Stimulated activated naive CD8-positive, alpha-beta T cell treated with anti-CD3 and anti-CD28 coated beads, Interleukin-15, amount 100 ng/mL, for 72 hours (primary cell): Measurements from ENCODE around the gene RBM38.

ENCODE experiments used
- ATAC-seq: fragments of 150-1000 bp; cut with Tn5 transposase; 2 replicates; pipeline ENCODE4 v1.10.0; 2021; ENCODE audit warnings: mild to moderate bottlenecking, moderate library complexity
- DNase-seq, 2 donors: peaks; one replicate each; pipeline ENCODE4 v3.0.0; 2021 to 2022
- H3K27ac Mint-ChIP-seq, 2 donors: one replicate each; pipeline ENCODE4 v1.8.0; 2022; ENCODE audit warnings: mild to moderate bottlenecking in 2 of 2, mixed read lengths in 2 of 2, moderate library complexity in 2 of 2
- H3K27me3 Mint-ChIP-seq: one replicate; pipeline ENCODE4 v1.8.0; 2022; ENCODE audit warnings: mixed read lengths
- H3K4me1 Mint-ChIP-seq: one replicate; pipeline ENCODE4 v1.8.0; 2022; ENCODE audit warnings: mild to moderate bottlenecking, mixed read lengths
- H3K4me3 Mint-ChIP-seq, 2 donors: one replicate each; pipeline ENCODE4 v1.8.0; 2022; ENCODE audit warnings: mild to moderate bottlenecking in 2 of 2, mixed read lengths in 2 of 2, moderate library complexity in 1 of 2
- H3K9me3 Mint-ChIP-seq, 2 donors: one replicate each; pipeline ENCODE4 v1.8.0; 2022; ENCODE audit warnings: mixed read lengths in 2 of 2

Gene RBM38

DNA sequence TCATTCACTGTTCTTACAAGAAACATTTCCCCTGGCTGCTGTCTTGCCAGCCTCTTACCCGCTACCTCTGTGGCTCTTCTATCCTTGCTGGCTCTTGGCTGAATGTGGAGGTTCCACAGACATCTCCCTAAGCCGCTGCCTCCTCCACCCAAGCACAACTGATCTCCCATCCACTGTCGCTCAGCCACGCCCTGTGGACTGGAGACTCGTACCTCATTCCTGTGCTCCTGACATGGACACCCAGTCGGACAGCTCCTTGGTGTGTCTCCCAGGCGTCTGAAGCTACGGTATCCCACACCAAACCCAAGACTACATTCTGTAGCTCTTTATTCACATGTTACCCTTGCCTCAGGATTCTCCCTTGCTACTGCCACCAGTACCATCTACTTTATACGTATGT lies 20.9 kb upstream of the RBM38 start:
- no peak overlapping the region for H3K4me3 Mint-ChIP-seq
- no peak for ATAC-seq
- H3K27me3 Mint-ChIP-seq: no peaks in the 10 kb centered on the region
- no peaks in the 10 kb centered on the region for H3K9me3 Mint-ChIP-seq
- H3K4me1 Mint-ChIP-seq: peaks cover 26% of the 10 kb centered on the region
- no peak overlapping the region for H3K27ac Mint-ChIP-seq
- no peak for DNase-seq

DNA sequence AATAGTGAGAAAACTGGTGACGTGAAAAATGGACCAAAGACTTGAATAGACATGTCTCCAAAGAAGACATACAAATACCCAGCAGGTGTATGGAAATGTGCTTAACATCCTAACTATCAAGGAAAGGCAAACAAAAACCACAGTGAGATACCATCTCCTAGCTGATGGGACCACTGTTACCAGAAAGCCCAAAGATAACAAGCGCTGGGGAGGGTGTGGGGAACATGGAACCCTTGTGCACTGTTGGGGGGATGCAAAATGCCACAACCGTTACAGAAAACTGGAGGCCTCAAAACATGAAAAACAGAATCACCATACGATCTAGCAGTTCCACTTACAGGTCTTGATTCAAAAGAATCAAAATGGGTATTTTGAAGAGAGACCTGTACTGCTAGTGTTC lies 19.8 kb upstream of the RBM38 start:
- Mint-ChIP-seq H3K27ac (peak overlapping the region in 1 of 2 donors; percentile 85), H3K4me3 (no peak overlapping the region), H3K27me3 (no peaks in the 10 kb centered on the region), H3K9me3 (no peaks in the 10 kb centered on the region), H3K4me1 (peaks cover 35% of the 10 kb centered on the region)
- ATAC-seq (no peak), DNase-seq (no peak)

DNA sequence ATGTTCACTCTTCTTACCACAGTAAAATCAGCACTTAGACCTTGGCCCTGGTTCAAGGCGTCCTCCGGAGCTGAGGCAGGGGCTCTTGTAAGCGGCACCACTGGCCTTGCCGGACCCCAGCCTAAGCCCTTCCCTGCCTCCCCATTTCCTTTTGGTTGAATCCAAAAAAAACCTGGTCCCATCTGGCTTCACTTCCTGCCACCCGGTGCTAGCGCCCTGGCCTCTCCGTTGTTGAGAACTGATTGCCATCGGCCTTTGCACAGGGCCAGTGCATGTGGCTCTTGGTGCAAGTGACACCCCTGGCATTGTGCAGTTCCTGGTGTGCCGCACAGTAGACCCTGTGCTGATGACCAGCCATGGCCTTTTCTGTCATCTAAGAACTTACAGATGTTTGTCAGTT lies 19.0 kb upstream of the RBM38 start:
- no peak for ATAC-seq
- Mint-ChIP-seq H3K9me3 (no peaks in the 10 kb centered on the region), H3K4me1 (peaks cover 36% of the 10 kb centered on the region), H3K4me3 (no peak overlapping the region), H3K27me3 (no peaks in the 10 kb centered on the region), H3K27ac (no peak overlapping the region)
- DNase-seq: no peak

DNA sequence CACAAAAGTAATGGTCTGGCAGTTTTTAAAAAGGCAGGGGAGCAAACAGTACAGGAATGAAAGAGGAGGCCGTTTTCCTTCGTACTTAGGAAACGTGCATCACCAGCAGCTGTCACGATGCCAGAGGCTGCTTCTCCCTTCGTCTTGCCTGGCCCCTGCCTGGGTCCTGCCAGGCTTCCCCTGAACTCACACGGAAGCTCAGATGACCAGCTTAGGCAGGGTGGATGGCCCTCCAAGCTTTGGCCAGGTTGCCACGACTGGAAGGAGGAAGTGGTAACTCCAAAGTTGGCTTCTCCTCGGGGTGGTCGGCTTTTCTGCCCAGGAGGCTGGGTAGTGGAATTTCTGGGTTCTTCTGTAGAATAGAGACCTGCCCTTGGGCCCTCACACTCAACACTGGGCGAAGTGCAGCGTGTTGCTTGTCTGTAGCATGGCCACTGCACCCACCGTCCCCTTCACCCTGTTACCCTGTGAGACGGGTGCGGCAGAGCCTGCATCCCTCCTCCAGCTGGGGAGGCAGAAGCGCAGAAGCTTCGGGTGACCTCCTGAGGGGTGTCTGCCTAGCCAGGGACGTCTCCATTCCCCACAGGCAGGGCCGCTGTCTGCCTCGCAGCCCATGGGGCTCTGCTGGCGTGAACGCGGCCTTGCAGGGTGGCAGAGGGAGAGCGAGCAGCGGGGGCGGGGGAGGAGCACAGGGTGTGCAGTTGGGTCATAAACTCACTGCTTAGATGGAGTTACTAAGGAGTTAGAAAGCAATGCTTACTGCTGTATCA lies 18.4 kb upstream of the RBM38 start:
- Mint-ChIP-seq H3K4me1 (peaks cover 42% of the 10 kb centered on the region), H3K27me3 (no peaks in the 10 kb centered on the region), H3K27ac (no peak overlapping the region), H3K4me3 (no peak overlapping the region), H3K9me3 (no peaks in the 10 kb centered on the region)
- DNase-seq: no peak
- no peak for ATAC-seq

DNA sequence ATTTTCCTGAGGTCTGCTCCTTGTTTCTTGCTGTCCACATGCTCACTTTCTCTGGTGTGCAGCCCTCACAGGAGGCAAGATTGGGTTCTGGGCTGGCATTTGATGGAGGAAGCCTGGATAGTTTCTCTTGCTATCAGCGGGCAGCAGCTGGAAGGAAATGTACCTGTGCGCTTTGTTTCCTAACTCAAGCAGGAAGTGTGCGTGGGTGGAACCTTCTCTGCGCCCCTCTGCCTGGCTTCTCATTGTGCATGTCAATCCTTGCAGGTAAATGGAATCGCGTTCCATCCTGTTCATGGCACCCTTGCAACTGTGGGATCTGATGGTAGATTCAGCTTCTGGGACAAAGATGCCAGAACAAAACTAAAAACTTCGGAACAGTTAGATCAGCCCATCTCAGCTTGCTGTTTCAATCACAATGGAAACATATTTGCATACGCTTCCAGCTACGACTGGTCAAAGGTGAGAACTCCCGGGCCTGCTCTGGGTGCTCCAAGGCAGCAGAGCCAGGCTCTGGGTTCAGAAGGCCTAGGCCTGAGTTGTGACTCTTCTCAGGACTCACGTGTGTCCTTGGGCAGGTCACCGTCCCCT lies 16.8 kb upstream of the RBM38 start:
- Mint-ChIP-seq H3K9me3 (no peaks in the 10 kb centered on the region), H3K27ac (peak overlapping the region in 1 of 2 donors; percentile 67), H3K4me1 (peaks cover 42% of the 10 kb centered on the region), H3K4me3 (no peak overlapping the region), H3K27me3 (no peaks in the 10 kb centered on the region)
- DNase-seq: no peak
- ATAC-seq: no peak

DNA sequence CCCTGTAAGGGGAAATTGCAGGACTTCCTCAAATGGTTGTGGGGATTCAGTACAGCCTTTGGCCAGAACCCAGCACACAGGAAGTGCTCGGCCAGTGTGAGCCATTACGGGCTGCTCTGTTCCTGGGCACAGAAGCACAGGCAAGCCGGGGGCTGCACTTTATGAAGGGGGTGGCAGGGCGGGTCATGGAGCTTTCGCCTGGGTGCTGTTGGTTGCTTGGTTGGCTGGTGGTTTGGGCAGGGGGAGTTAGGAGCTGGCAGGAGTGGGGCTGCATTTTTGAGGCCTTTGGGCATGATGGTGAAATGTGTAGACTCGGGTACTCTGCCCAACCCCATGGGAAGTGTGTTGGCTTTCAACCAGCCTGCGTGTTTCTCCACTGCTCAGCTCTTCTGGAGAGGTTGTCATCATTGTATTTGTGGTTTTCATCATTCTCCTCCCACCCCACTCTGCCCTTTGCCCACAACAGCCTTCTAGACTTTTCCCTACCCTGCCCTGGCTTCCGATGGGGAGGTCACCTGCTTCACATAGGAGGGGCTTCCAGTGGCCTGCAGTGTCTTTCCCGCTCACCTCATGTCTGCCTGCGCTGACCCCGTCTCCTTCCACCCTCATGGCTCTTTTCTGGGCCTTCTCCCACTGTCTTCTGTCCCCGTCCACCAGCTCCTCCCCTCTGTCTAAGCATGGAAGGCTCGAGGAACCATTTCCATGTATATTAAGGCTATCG lies 16.1 kb upstream of the RBM38 start:
- no peak for ATAC-seq
- H3K27ac Mint-ChIP-seq: peak overlapping the region in 1 of 2 donors; percentile 72
- no peak for DNase-seq
- H3K4me1 Mint-ChIP-seq: peaks cover 42% of the 10 kb centered on the region
- no peaks in the 10 kb centered on the region for H3K9me3 Mint-ChIP-seq
- H3K4me3 Mint-ChIP-seq: no peak overlapping the region
- no peaks in the 10 kb centered on the region for H3K27me3 Mint-ChIP-seq

DNA sequence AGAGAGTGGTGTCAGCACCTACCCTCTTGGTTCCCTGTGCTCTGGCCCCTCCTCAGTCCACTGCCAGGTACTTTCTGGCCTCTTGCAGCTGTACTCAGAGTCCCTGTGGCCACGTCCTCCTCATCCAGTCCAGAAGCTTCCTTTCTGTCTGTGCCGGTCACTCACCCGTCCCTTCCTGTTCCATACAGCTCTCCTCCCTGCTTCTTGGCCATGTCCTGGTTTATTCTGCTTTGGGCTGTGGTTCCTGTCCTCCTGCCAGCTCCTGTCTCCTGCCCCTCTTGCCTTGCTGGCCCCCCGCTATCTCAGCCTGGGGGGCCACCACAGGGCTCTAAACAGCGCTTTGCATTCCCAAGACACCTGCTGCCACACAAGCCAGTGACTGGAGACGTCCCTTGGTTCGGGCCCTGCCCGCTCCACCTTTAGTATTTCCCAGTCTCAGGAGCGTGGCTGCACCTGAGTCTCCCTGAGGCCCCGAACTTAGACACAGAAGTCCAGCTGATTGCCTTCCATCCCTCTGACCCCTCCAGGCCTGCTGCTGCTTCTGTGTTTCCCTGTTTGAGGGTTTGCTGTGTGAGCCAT lies 15.5 kb upstream of the RBM38 start:
- H3K4me3 Mint-ChIP-seq: no peak overlapping the region
- no peak for ATAC-seq
- H3K27ac Mint-ChIP-seq: peak overlapping the region; percentile 70 to 95

DNA sequence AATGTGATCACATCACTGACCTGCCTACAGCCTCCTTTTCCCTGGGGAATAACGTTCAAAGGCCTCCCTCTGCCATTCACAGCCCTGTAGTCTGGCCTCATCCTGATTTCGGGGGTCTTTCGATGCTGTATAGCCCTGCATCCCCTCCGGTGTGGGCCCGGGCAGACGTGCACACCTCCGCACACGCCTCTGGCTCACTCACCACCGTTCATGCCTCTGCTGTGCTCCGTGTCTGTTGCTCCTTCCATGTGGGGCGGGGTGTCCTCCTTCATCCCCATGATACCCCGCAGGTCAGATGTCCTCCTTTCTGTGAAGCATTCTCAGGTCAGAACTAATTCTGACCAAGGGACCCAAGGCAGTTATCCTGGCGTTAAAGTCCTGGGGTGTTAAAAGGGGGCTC lies 13.8 kb upstream of the RBM38 start:
- no peak for DNase-seq
- peak overlapping the region in 1 of 2 donors; percentile 74 for H3K27ac Mint-ChIP-seq
- no peaks in the 10 kb centered on the region for H3K27me3 Mint-ChIP-seq
- H3K4me3 Mint-ChIP-seq: no peak overlapping the region
- ATAC-seq: no peak
- H3K4me1 Mint-ChIP-seq: peaks cover 51% of the 10 kb centered on the region
- H3K9me3 Mint-ChIP-seq: no peaks in the 10 kb centered on the region

More for the DNA sequence above, 15.5 kb upstream of the RBM38 start:
- Mint-ChIP-seq H3K27me3 (no peaks in the 10 kb centered on the region), H3K9me3 (no peaks in the 10 kb centered on the region), H3K4me1 (peaks cover 42% of the 10 kb centered on the region)
- DNase-seq: no peak

DNA sequence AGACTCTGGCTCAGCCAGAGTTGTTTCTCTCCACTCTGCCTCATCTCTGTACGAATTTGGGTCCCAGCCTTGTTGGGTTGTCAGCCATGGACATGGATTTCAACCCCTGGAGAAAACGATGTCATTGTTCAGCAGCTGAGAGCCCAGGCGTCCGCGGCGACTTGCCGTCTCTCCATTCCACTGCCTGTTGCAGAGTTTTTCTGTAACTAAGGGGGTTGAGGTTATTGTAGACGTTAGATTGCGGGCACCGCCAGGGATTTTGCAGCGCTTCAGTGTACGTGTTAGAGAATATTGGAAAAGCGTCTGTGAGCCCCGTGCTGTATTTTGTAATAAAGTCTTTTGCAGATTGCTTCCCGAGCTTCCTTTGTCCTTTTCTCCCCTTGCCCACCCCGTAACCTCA lies 13.1 kb upstream of the RBM38 start:
- no peak for ATAC-seq
- no peak for DNase-seq
- Mint-ChIP-seq H3K4me1 (peaks cover 56% of the 10 kb centered on the region), H3K4me3 (no peak overlapping the region), H3K9me3 (no peaks in the 10 kb centered on the region), H3K27me3 (no peaks in the 10 kb centered on the region), H3K27ac (no peak overlapping the region)

DNA sequence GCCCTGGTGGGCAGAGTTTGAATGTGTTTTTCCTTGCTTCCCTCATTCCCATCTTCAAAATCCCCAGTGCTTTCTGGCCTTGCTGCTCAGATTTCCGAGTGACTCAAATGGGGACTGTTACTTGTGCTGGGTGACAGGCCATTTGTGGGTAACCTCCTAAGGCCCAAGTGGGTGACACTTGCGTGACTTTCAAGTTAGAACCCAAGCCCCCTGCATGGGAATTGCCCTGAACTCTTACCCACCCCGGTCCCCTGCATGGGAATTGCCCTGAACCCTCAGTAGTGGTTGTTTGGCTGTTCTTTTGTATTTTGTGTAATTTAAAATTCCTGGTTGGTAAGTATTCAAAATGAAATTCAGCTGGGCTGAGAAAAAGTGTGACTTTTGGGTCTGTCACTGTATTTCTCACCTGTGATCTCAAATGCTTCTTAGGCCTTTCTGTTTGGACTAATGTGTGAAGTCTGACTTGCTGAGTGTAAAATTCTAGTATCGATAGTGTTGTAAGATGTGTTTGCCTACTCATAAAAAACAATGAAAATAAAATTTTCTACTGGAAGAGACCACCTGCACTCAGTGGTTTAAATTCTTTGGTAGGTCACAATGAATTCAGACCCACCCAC lies 12.4 kb upstream of the RBM38 start:
- Mint-ChIP-seq H3K27ac (no peak overlapping the region), H3K9me3 (no peaks in the 10 kb centered on the region)

DNA sequence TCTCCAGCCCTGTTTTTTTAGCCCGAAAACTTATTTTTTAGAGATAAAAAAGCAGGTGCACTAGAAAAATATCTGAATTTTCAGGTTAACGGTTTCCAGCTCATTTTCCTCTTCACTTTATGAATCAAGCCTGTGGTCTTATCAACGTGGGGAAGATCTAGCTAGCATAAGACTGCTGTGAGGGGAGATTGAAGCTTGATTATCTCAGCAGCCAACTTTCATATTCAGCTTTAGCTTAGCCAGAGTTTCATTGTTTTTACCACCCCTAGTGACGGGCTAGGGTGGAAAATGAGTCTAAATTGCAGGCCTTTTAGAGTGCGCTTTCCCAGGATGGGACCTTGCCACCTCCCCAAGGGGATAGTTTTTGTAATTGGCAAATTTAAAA lies 11.9 kb upstream of the RBM38 start:
- H3K4me1 Mint-ChIP-seq: peaks cover 48% of the 10 kb centered on the region
- H3K27ac Mint-ChIP-seq: no peak overlapping the region
- DNase-seq (no peak), ATAC-seq (no peak)
- no peaks in the 10 kb centered on the region for H3K27me3 Mint-ChIP-seq
- no peak overlapping the region for H3K4me3 Mint-ChIP-seq
- no peaks in the 10 kb centered on the region for H3K9me3 Mint-ChIP-seq

More for the DNA sequence above, 12.4 kb upstream of the RBM38 start:
- H3K27me3 Mint-ChIP-seq: no peaks in the 10 kb centered on the region
- DNase-seq (no peak), ATAC-seq (no peak)
- H3K4me3 Mint-ChIP-seq: no peak overlapping the region
- peaks cover 53% of the 10 kb centered on the region for H3K4me1 Mint-ChIP-seq

DNA sequence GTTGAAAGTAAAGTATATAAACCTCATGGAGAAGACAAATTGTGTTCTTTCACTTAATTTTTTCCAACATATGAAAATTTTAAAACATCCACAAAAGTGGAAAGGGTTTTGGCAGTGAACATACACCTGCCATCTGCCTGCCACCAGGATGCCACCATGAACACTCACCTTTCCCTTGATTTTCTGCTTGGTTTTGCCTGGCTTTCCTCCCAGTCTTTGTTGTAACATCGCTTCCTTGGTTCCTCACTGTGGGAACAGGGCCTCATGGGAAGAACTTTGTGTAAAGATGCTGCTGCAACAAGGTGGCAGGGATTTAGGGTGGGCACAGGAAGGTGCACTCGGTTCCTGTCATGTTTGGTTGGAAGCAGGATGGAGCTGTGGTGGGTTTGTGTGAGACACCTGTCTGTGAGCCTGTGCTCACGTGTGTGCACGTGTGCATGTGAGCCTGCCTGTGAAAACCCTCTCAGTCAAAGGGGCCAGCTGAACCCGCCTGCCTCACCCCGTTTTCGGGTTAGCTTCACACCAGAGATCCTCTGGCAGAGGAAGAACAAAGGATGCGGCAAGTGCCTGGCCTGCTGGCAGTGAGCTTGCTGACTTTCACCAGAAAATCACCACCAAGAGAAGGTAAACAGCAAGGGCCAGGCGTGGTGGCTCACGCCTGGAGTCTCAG lies 11.0 kb upstream of the RBM38 start:
- Mint-ChIP-seq H3K4me1 (peaks cover 39% of the 10 kb centered on the region), H3K27ac (no peak overlapping the region), H3K4me3 (no peak overlapping the region), H3K9me3 (no peaks in the 10 kb centered on the region), H3K27me3 (no peaks in the 10 kb centered on the region)
- DNase-seq (no peak), ATAC-seq (no peak)

DNA sequence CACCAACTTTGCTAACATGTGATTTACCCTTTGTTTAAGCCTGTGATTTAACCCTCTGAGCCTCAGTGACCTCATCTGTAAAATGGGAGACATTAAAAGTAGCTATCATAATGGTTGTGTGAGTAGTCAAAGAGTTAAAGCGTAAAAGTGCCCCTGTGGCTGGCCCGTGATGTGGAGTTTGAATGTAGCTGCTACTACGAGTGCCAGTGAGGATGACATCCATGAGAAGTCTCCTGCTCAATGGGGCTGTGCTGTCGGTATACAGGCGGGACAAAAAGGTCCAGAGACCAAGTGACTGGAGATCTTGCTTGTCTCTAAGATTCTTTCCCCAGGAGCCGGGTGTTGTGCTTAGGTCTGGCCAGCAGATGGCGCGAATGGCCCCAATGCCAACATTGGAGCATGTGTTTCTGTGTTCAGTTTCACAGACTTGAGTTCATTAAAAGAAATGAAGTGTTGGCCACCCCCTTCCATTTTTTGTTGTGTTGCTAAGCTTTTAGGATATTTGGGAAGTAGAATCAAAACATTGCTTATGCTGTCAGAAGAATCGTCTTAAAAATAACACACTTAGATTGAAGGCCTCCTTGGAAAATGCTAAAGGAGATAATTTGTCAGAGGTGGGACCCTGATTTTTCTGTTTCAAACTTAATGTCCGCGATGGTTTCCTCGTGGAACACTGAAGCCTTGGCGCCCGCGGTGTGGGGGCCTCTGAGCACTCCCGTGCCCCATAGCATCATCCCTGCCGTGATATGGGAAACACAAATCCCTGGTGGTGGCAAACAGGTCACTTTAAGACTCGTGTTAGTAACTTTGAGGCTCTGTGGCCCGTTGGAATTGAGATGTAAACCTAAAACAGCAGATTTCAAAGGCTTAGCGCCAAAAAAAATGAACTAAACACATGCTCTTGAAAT lies 9.3 kb upstream of the RBM38 start:
- no peaks in the 10 kb centered on the region for H3K9me3 Mint-ChIP-seq
- ATAC-seq: peak; percentile 71
- H3K4me1 Mint-ChIP-seq: peaks cover 28% of the 10 kb centered on the region
- peak overlapping the region in 1 of 2 donors; percentile 49 for H3K27ac Mint-ChIP-seq
- DNase-seq: peak; percentile 76 to 79
- H3K27me3 Mint-ChIP-seq: no peaks in the 10 kb centered on the region
- no peak overlapping the region for H3K4me3 Mint-ChIP-seq

DNA sequence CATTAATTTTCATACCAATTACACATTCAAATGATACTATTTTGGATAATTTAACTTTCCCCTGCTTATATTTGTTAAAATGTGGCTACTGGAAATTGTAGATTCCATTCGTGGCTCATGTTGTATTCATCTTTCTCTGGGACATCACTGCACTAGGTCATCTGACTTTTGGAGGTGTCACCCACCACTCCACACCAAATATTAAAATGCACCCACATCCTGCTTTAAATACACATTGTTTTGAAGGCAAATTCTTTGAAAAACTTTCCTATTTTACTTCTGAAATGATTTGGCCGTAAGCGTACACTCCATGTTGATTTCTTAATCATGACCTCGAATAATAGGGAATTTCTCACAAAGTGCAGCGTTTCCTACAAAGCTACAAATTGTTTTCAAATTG lies 8.7 kb upstream of the RBM38 start:
- DNase-seq (no peak), ATAC-seq (no peak)
- Mint-ChIP-seq H3K4me3 (no peak overlapping the region), H3K27ac (no peak overlapping the region), H3K27me3 (no peaks in the 10 kb centered on the region), H3K4me1 (peaks cover 24% of the 10 kb centered on the region), H3K9me3 (no peaks in the 10 kb centered on the region)
